AG09319 (cell line): ENCODE results near the gene CIC.
"Not testable (repeated sequence)": the region's sequence is repeated elsewhere in the genome, so short reads cannot be mapped to it uniquely, and the experiment has no call there.

Experiments used
- DNase-seq: peaks from one replicate; pipeline ENCODE4 v3.0.0-alpha.2; 2010; ENCODE audit warnings: low read depth; ENCODE audit errors: extremely low read depth
- TF ChIP-seq, protein P1 (sequence below): IDR thresholded peaks from 2 replicates; pipeline ENCODE4 v1.5.1; 2011; ENCODE audit warnings: low read depth, mild to moderate bottlenecking, inconsistent platforms, low read length, moderate library complexity

CIC gene

DNA sequence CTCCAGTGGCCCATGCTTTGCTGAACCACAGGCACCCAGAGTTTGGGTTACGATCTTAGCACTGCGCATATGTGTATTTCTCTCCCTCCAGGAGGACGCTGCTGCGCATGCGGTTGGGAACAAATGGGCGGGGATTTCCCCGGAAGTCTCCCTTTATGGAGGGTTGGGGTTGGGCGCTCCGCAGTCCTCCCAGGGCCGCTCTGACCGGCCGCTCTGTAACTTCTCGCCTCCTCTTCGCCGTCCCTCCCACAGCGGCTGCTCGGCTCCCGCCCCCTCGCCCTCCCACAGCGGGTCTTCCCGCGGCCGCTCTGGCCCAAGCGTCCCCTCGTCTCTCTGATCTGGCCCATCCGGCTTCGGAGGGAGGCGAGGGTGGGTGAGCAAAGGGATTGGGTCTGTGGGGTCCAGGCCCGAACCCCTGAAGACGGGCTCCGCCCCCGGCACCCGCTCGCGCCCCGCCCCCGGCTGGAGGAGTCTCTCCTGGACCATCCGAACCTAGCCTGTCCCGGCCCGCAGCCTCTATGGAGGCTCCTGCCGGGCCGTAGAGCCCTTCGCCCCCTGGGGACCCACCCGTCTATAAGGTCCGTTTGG is 56.4 kb downstream of the CIC start, which contains the start of gene MEGF8:
MEGF8 (plus strand) TSS at position 328 of the 588 bp plus-strand sequence. CDS start 609 bp downstream, outside the sequence.
- TF ChIP-seq, protein P1, sequence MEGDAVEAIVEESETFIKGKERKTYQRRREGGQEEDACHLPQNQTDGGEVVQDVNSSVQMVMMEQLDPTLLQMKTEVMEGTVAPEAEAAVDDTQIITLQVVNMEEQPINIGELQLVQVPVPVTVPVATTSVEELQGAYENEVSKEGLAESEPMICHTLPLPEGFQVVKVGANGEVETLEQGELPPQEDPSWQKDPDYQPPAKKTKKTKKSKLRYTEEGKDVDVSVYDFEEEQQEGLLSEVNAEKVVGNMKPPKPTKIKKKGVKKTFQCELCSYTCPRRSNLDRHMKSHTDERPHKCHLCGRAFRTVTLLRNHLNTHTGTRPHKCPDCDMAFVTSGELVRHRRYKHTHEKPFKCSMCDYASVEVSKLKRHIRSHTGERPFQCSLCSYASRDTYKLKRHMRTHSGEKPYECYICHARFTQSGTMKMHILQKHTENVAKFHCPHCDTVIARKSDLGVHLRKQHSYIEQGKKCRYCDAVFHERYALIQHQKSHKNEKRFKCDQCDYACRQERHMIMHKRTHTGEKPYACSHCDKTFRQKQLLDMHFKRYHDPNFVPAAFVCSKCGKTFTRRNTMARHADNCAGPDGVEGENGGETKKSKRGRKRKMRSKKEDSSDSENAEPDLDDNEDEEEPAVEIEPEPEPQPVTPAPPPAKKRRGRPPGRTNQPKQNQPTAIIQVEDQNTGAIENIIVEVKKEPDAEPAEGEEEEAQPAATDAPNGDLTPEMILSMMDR = peak; percentile 96
- peak; percentile 97 for DNase-seq

DNA sequence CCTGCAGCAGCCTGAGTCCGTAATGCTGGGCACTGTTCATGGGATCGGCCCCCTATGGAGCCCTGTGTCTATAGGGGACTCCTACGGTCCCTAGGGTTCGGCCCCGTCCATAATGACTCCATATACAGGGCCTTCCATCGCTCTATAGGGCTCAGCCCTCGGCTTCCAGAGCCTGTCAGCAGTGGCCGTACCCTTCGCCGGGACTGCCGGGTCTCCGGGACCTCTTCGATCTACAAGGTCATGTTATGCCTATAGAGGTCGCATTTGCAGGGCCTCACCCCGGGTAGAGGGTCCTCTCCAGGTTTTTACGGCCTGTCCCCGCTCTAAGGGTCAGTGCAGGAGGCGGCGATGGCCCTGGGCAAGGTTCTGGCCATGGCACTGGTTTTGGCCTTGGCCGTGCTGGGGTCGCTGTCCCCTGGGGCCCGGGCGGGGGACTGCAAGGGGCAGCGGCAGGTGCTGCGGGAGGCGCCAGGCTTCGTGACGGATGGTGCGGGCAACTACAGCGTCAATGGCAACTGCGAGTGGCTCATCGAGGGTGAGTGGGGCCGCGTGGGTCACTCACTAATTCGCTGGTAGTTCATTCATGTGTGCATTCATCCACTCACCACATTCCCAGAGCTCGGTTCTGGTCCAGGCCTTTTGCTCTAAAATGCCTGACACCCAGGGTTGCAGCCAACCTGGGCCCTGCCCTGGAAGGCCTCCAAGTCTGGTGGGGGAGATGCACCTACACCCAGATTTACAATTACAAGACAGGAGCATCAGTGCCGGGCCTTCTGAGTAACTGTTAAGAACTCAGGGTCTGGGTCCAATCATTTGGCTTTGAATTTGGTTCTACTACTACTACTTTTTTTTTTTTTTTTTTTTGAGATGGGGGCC is 57.1 kb downstream of the CIC start:
- TF ChIP-seq, protein P1 = no peak; the same call in 1 of the 2 replicates
- DNase-seq = no peak

DNA sequence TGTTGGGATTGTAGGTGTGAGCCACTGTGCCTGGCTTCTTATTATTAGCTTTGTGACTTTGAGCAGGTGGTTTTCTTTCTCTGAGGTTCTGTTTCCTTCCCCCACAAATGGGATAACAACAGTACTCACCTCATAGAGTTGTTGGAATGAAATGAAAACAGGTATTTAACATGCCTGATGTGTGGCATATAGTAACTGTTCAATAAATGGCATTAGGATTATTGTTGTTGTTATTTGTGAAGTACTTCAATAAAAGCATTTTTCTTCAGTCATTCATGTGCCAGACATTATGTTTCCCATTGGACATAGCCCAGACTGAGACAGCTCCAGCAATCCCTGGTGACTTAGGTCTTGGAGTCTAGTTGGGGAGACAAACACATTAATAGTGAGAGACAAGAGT is 57.9 kb downstream of the CIC start:
- DNase-seq = no peak
- TF ChIP-seq, protein P1 = no peak

DNA sequence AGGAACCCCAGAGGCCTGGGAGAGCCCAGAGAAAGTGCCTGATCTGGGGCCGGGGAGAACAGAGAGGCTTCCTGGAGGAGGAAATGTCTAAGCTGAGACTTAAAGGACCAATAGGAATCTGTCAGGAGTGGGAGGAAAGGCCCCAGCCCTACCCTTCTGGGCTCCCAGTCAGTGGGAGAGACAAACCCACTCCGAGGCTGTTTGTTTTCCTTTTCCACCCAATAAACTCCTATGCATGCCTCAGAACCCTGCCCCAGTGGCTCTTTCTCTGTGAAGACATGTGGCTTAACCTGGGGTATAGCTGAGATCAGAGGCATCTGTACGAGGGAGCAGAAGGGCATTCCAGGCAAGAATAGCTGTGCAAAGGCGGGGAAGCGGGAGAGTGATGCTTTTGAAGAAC is 58.3 kb downstream of the CIC start:
- no peak for DNase-seq
- TF ChIP-seq, protein P1 = no peak

DNA sequence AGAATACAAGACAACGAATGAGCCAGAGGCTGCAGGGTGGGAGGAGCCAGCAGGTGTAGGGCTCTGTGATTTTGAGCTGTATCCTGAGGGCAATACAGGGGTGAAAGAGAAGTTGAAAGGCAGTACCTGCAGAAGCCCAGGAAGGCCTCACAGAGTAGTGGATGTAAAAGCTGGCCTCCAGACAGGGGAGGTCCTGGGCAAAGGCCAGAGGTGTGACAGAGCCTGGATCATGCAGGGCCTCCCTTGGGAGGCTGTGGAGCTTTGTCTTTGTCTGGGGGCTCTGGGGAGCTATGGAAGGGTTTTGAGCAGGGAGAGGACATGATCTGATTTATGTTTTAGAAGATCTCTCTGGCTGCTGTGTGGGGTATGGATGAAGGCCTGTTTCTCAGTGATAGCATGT is 59.1 kb downstream of the CIC start:
- DNase-seq = no peak
- TF ChIP-seq, protein P1 = no peak

DNA sequence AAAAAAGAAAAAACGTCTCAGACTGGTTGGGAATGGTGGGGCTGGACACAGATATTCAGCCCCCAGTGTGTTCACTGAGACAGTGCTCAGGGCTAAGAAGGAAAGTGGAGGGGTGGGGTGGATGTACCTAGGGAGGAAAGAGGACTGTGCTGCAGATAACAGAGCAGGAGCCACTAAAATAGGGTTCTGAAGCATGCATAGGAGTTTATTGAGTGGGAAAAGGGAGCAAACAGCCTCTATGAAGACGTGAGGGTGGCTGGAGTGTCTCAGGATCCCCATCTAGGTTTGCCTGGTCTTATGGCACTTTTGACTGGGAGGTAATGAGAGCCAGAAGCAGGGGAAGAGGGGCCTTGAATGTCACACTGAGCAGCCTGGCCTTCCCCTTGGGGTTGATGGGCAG is 59.8 kb downstream of the CIC start:
- TF ChIP-seq, protein P1 = no peak
- no peak for DNase-seq

DNA sequence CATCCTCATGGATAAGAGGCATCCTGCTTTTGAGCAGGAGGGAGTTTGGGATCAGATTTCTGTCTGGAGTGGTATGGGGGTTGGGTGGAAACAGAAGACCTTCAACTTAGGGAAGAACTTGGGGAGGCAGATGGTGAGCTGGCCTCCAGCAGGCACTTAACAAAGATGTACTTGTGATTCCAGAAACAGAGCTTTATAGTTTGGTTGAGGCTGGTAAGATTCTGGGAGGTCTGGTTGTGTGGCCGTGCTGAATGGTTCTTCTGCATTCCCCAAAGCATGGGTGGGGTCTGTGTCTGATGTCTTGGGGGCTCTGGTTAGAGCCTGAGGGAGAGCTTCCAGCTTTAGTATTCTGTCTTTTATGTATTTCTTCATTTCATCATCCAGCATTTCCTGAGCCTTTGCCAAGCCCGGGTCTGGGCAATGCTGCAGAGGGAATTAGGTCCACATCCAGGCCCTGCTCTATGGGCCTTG is 61.2 kb downstream of the CIC start:
- peak; percentile 27 for DNase-seq
- TF ChIP-seq, protein P1 = no peak

DNA sequence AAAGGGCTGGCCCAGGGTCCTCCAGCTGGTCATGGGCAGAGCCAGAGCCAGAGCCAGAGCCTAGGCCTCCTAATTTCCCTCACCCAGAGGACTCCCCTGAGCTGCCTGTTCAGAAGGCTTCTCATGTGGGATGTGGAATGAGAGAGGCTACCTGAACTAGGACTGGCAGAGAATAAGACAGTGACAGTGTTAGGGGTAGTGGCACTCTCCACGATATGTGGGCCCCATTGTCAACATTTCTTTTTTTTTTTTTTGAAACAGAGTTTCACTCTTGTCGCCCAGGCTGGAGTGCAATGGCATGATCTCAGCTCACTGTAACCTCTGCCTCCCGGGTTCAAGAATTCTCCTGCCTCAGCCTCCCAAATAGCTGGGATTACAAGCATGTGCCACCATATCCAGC is 62.3 kb downstream of the CIC start:
- DNase-seq = not testable (repeated sequence)
